HCT116 (cell line): ENCODE results near the gene MAP4K4. TPM values are rescaled to one million over a fixed set of nuclear protein-coding genes. Genes with fewer than 3 reads are reported as not detected.

Experiments
- ATAC-seq: fragments of 200-7000 bp; cut with Tn5 transposase; 2 replicates; pipeline ENCODE4 v1.9.1; 2020; ENCODE audit warnings: mild to moderate bottlenecking, moderate library complexity
- BruUV-seq: library from RNA; stranded (reverse); fragments of 400-500 nt; replicated peaks from 2 replicates; lab custom pipeline; 2021; lab: Mats Ljungman, UMichigan
- CTCF ChIA-PET: fragments of 300-600 bp; sonication (Branson Sonifier 250); formaldehyde crosslinking; loops from one replicate; lab custom pipeline; 2021; ENCODE audit warnings: antibody characterized with exemption; lab: Charles Lee
- POLR2A ChIA-PET: fragments of 300-600, 350-600 bp; sonication (Branson Sonifier 250); formaldehyde crosslinking; loops from one replicate; lab custom pipeline; 2021; ENCODE audit warnings: antibody characterized with exemption; lab: Charles Lee
- RAD21 ChIA-PET, 2 experiments: fragments of 300-600 bp; sonication (Branson Sonifier 250); formaldehyde crosslinking; loops; one replicate each; lab custom pipeline; 2023; ENCODE audit warnings: low total read pairs in 2 of 2; ENCODE audit not compliant: uncharacterized antibody in 2 of 2, unreplicated experiment in 2 of 2, low non-redundant PET in 1 of 2; lab: Charles Lee
- DNase-seq: peaks from one replicate; pipeline ENCODE4 v3.0.0-alpha.2; 2010; ENCODE audit warnings: low read depth, low spot score
- H2AFZ ChIP-seq: fragments of 200-600 bp; shearing (Covaris generic), sonication (generic); 2 replicates; pipeline ENCODE4 v1.6.1; 2017; ENCODE audit warnings: low read depth, mixed run types, mixed read lengths, antibody characterized with exemption, low read length; ENCODE audit not compliant: poor library complexity, severe bottlenecking
- H3K27ac ChIP-seq: 2 replicates; pipeline ENCODE4 v1.5.1; 2012; ENCODE audit warnings: low read depth, low read length
- H3K27me3 ChIP-seq: fragments of 200-600 bp; sonication (generic); 2 replicates; pipeline ENCODE4 v1.6.1; 2016; ENCODE audit warnings: mixed run types, low read length, mixed read lengths; ENCODE audit not compliant: insufficient read depth
- H3K36me3 ChIP-seq, 2 experiments: fragments of 200-500 bp in 1 of 2; fragments of 200-600 bp in 1 of 2; sonication (Bioruptor generic) in 1 of 2; sonication (generic) in 1 of 2; 2 replicates each; pipeline versions ENCODE4 v1.5.1 to v1.6.1; 2014 to 2016; ENCODE audit warnings: low read length in 2 of 2, inconsistent platforms in 1 of 2, mixed read lengths in 1 of 2, mixed run types in 1 of 2; ENCODE audit not compliant: insufficient read depth in 2 of 2, control insufficient read depth in 1 of 2
- H3K4me1 ChIP-seq, 2 experiments: fragments of 200-600 bp in 1 of 2; sonication (generic) in 1 of 2; 2 replicates each; pipeline versions ENCODE4 v1.5.1 to v1.6.1; 2012 to 2017; ENCODE audit warnings: low read length in 2 of 2, inconsistent platforms in 1 of 2, mild to moderate bottlenecking in 1 of 2, mixed read lengths in 1 of 2, mixed run types in 1 of 2, moderate library complexity in 1 of 2; ENCODE audit not compliant: insufficient read depth in 2 of 2, control insufficient read depth in 1 of 2
- H3K4me2 ChIP-seq: fragments of 200-600 bp; sonication (generic); 2 replicates; pipeline ENCODE4 v1.6.1; 2017; ENCODE audit warnings: mixed run types, low read length, mixed read lengths
- H3K4me3 ChIP-seq, 2 experiments: fragments of 200-600 bp in 1 of 2; sonication (generic) in 1 of 2; replicated peaks in 1 of 2; 2 replicates each; pipeline ENCODE4 v1.5.1; 2011 to 2016; ENCODE audit warnings: low read length in 2 of 2, control low read depth in 1 of 2, low read depth in 1 of 2, mild to moderate bottlenecking in 1 of 2, mixed read lengths in 1 of 2, mixed run types in 1 of 2
- H3K79me2 ChIP-seq: fragments of 200-600 bp; sonication (generic); 2 replicates; pipeline ENCODE4 v1.6.1; 2017; ENCODE audit warnings: mild to moderate bottlenecking, mixed run types, low read length, moderate library complexity, mixed read lengths; ENCODE audit not compliant: insufficient read depth
- H3K9ac ChIP-seq: fragments of 200-600 bp; sonication (generic); 2 replicates; pipeline ENCODE4 v1.6.1; 2016; ENCODE audit warnings: low read length, mixed read lengths
- H3K9me2 ChIP-seq: fragments of 200-600 bp; sonication (generic), shearing (Covaris generic); 2 replicates; pipeline ENCODE4 v1.6.1; 2017; ENCODE audit warnings: mixed run types, mild to moderate bottlenecking, moderate library complexity; ENCODE audit not compliant: insufficient read depth
- H3K9me3 ChIP-seq, 2 experiments: fragments of 200-500 bp in 1 of 2; fragments of 200-600 bp in 1 of 2; sonication (Bioruptor generic) in 1 of 2; sonication (generic) in 1 of 2; 2 replicates each; pipeline ENCODE4 v1.6.1; 2014 to 2017; ENCODE audit warnings: low read length in 2 of 2, mixed read lengths in 2 of 2, inconsistent platforms in 1 of 2, low read depth in 1 of 2, mild to moderate bottlenecking in 1 of 2, mixed run types in 1 of 2, moderate library complexity in 1 of 2; ENCODE audit not compliant: control insufficient read depth in 1 of 2, insufficient read depth in 1 of 2
- H4K20me1 ChIP-seq: fragments of 200-600 bp; sonication (generic), shearing (Covaris generic); 2 replicates; pipeline ENCODE4 v1.6.1; 2017; ENCODE audit warnings: mixed run types, mild to moderate bottlenecking, moderate library complexity; ENCODE audit not compliant: insufficient read depth
- CBX3 ChIP-seq: IDR thresholded peaks from 2 replicates; pipeline ENCODE4 v1.6.1; 2012; ENCODE audit warnings: low read depth
- CEBPB ChIP-seq: IDR thresholded peaks from 2 replicates; pipeline ENCODE4 v1.6.1; 2012; ENCODE audit warnings: low read depth
- CTCF ChIP-seq, 3 experiments: fragments of 200-600 bp in 1 of 3; sonication (generic) in 1 of 3; IDR thresholded peaks in 2 of 3; conservative IDR thresholded peaks in 1 of 3; 2 replicates each; pipeline ENCODE4 v1.5.1; 2012 to 2017; ENCODE audit warnings: low read depth in 2 of 3, low read length in 2 of 3, antibody characterized with exemption in 1 of 3, borderline replicate concordance in 1 of 3, control low read depth in 1 of 3, mild to moderate bottlenecking in 1 of 3, mixed read lengths in 1 of 3, mixed run types in 1 of 3, moderate library complexity in 1 of 3; ENCODE audit not compliant: insufficient read depth in 1 of 3
- EGR1 ChIP-seq: IDR thresholded peaks from 2 replicates; pipeline ENCODE4 v1.6.1; 2012; ENCODE audit warnings: low read depth
- ELF1 ChIP-seq: IDR thresholded peaks from 2 replicates; pipeline ENCODE4 v1.6.1; 2012; ENCODE audit warnings: low read depth, borderline replicate concordance
- EZH2 ChIP-seq: fragments of 200-600 bp; sonication (generic); IDR thresholded peaks from 2 replicates; pipeline ENCODE4 v1.6.1; 2017; ENCODE audit warnings: antibody characterized with exemption, mixed run types
- EZH2phosphoT487 ChIP-seq: fragments of 200-600 bp; IDR thresholded peaks from 2 replicates; pipeline ENCODE4 v1.6.1; 2018; ENCODE audit warnings: antibody characterized with exemption, borderline replicate concordance
- JUND ChIP-seq: IDR thresholded peaks from 2 replicates; pipeline ENCODE4 v1.6.1; 2012
- MAX ChIP-seq: IDR thresholded peaks from 2 replicates; pipeline ENCODE4 v1.6.1; 2012
- POLR2A ChIP-seq: IDR thresholded peaks from 2 replicates; pipeline ENCODE4 v1.7.0; 2011; ENCODE audit warnings: borderline replicate concordance; ENCODE audit not compliant: insufficient read depth, insufficient read length; ENCODE audit errors: extremely low read depth
- POLR2AphosphoS5 ChIP-seq: IDR thresholded peaks from 2 replicates; pipeline ENCODE4 v1.6.1; 2011; ENCODE audit warnings: mild to moderate bottlenecking, low read depth, low read length, moderate library complexity
- REST ChIP-seq: IDR thresholded peaks from 2 replicates; pipeline ENCODE4 v1.6.1; 2012; ENCODE audit warnings: low read depth
- SIN3A ChIP-seq: IDR thresholded peaks from 2 replicates; pipeline ENCODE4 v1.6.1; 2012; ENCODE audit warnings: low read depth
- SP1 ChIP-seq: IDR thresholded peaks from 2 replicates; pipeline ENCODE4 v1.6.1; 2012; ENCODE audit warnings: low read depth
- SRF ChIP-seq: IDR thresholded peaks from 2 replicates; pipeline ENCODE4 v1.6.1; 2012; ENCODE audit warnings: low read depth
- TCF7L2 ChIP-seq: IDR thresholded peaks from 2 replicates; pipeline ENCODE4 v1.7.0; 2011; ENCODE audit warnings: borderline replicate concordance, inconsistent platforms; ENCODE audit not compliant: insufficient read depth, insufficient read length; ENCODE audit errors: extremely low read depth
- YY1 ChIP-seq: IDR thresholded peaks from 2 replicates; pipeline ENCODE4 v1.6.1; 2011; ENCODE audit warnings: low read length, low read depth, moderate library complexity, mild to moderate bottlenecking; ENCODE audit not compliant: insufficient replicate concordance; ENCODE audit errors: extremely low read depth
- ZBTB33 ChIP-seq: IDR thresholded peaks from 2 replicates; pipeline ENCODE4 v1.6.1; 2011; ENCODE audit warnings: mild to moderate bottlenecking, low read length, moderate library complexity; ENCODE audit not compliant: insufficient replicate concordance; ENCODE audit errors: extremely low read depth
- ZFX ChIP-seq: fragments of 450-650 bp; IDR thresholded peaks from 2 replicates; pipeline ENCODE4 v1.6.1; 2017
- ZNF274 ChIP-seq: fragments of 200-500 bp; sonication (Bioruptor generic); IDR thresholded peaks from 2 replicates; pipeline ENCODE4 v1.6.1; 2014; ENCODE audit warnings: mild to moderate bottlenecking, low read depth, low read length, inconsistent platforms
- intact Hi-C: fragments of 100-400 bp; cut with micrococcal nuclease; formaldehyde crosslinking; loops from 2 replicates; pipeline ENCODE4 v1.10.0; 2022
- total RNA-seq: library from RNA; stranded (reverse); gene quantifications from one replicate; pipeline ENCODE4 v1.2.1, GENCODE V29; 2021; ENCODE audit not compliant: unreplicated experiment

MAP4K4 gene
- total RNA-seq, 1 experiment from 2014 or later, result 62.3 TPM

- no peak overlapping the region for H2AFZ ChIP-seq
- H3K27ac ChIP-seq, result no peak overlapping the region
- RAD21 ChIA-PET, result no interaction called here
- no peak overlapping the region for H3K9ac ChIP-seq
- no peaks in the 10 kb centered on the region for H3K79me2 ChIP-seq
- no peak overlapping the region for H3K4me3 ChIP-seq
- H3K4me1 ChIP-seq, result no peaks in the 10 kb centered on the region
- no peaks in the 10 kb centered on the region for H4K20me1 ChIP-seq
- no peak for DNase-seq
- intact Hi-C loops, result no loop called here
- CTCF ChIA-PET, result no interaction called here
- H3K36me3 ChIP-seq, result no peaks in the 10 kb centered on the region
- POLR2A ChIA-PET, result no interaction called here
- ATAC-seq, result no peak
- no peaks in the 10 kb centered on the region for H3K9me2 ChIP-seq
- H3K9me3 ChIP-seq, result peaks cover 0 to 4% of the 10 kb centered on the region in 2 experiments; a peak in 2 of 4 replicates
- H3K4me2 ChIP-seq, result no peak overlapping the region
- no peaks in the 10 kb centered on the region for H3K27me3 ChIP-seq
- TF ChIP-seq SIN3A (no peak), POLR2AphosphoS5 (no peak), EGR1 (no peak), TCF7L2 (no peak), MAX (no peak), REST (no peak), EZH2phosphoT487 (no peak), POLR2A (no peak), CTCF (IDR thresholded peaks at IDR 0.05 in 2 of 3, conservative IDR thresholded peaks at IDR 0.05 in 1 of 3; ENCODE audit: borderline replicate concordance in 1 of 3, insufficient read depth in 1 of 3, low read depth in 2 of 3, low read length in 2 of 3) (no peak), CEBPB (no peak), EZH2 (no peak), SRF (no peak), ZNF274 (no peak), ZFX (no peak), CBX3 (no peak), ELF1 (no peak), YY1 (no peak), ZBTB33 (no peak), SP1 (no peak), JUND (no peak)
- TF ChIP-seq, all 23 proteins: peak for 0
- no TSS peak for BruUV-seq
Observed at GRCh38 chr2:101901241-101901640, 203.7 kb downstream of the MAP4K4 start.
